Stimulated activated CD8-positive, alpha-beta memory T cell treated with anti-CD3 and anti-CD28 coated beads, Interleukin-7, amount 100 ng/mL, for 4 hours (primary cell): ENCODE results near the gene SAMD4B.

Experiments used
- DNase-seq, 2 donors: peaks; one replicate each; pipeline ENCODE4 v3.0.0-alpha.2; 2020; ENCODE audit warnings: low read depth in 2 of 2

SAMD4B gene

GRCh38 chr19:39409208-39410016 is 67.2 kb downstream of the SAMD4B start:
- DNase-seq, result peak; percentile 71 to 75

- DNase-seq, result peak in 1 of 2 donors; percentile 63
Measured at GRCh38 chr19:39410017-39410830, 68.0 kb downstream of the SAMD4B start.

GRCh38 chr19:39410831-39411080 is 68.5 kb downstream of the SAMD4B start:
- DNase-seq, result no peak

DNA sequence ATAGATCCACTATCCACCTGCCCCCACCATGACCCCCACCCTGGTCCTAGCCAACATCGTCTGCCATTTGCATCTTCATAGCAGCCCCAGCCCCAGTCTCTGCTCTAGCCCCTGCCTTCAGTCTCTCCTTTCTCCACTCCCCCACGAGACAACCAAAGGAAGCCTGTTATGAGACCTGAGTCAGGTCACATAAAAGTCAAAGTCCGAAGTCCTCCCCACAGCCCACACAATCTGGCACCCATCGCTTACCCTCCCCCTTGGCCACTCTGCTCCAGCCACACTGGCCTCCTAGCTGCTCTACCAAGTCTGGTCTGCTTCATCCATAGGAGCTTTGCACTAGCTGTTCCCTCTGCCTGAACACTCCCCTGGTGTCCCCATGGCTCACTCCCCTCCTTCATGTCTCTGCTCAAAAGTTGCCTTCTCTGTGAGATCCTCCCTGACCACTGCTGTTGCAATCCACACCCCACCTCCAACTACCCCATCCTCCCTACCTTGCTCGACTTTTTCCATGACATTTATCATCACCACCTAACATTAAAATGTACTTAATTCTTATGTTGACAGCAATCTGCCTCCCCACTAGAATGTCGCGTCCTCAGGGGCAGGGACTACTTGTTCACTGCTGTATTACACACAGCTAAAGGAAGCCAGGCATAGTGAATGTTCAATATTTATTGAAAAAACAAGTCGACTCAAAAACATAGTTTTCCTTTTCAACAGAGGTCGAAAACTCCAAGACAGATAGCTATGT is 69.0 kb downstream of the SAMD4B start:
- no peak for DNase-seq

GRCh38 chr19:39411832-39412099 is 69.5 kb downstream of the SAMD4B start:
- DNase-seq, result peak; percentile 81 to 90

- DNase-seq, result peak; percentile 91 to 93
Measured at GRCh38 chr19:39412100-39412866, 70.1 kb downstream of the SAMD4B start, which contains the start of gene PLEKHG2. TSS of gene PLEKHG2 (plus strand) at chr19:39412669. CDS start at chr19:39414087, 1,418 bp downstream.

DNA sequence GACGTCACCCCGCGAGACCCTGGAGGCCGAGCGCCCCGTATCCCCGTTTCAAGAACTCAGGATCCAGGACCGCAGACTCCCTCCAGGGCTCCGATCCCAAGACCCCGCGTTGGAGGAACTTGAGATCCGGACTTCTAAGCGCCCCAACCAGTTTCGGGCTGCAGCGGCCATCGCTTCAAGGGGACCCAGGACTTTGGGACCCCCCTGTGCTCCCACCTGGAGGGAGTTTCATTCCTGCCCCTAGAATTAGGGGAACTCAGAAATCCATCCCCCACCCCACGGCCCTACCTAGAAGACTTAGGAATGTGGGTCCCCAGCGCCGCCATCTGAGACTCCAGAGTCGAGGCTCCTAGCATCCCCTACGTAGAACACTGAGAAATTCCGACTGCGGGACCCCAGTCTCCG is 70.6 kb downstream of the SAMD4B start:
- no peak for DNase-seq

GRCh38 chr19:39413272-39413910 is 71.2 kb downstream of the SAMD4B start:
- DNase-seq, result no peak

GRCh38 chr19:39413911-39414608 is 71.8 kb downstream of the SAMD4B start:
- DNase-seq, result no peak

GRCh38 chr19:39415111-39416046 is 73.2 kb downstream of the SAMD4B start:
- DNase-seq, result no peak

DNA sequence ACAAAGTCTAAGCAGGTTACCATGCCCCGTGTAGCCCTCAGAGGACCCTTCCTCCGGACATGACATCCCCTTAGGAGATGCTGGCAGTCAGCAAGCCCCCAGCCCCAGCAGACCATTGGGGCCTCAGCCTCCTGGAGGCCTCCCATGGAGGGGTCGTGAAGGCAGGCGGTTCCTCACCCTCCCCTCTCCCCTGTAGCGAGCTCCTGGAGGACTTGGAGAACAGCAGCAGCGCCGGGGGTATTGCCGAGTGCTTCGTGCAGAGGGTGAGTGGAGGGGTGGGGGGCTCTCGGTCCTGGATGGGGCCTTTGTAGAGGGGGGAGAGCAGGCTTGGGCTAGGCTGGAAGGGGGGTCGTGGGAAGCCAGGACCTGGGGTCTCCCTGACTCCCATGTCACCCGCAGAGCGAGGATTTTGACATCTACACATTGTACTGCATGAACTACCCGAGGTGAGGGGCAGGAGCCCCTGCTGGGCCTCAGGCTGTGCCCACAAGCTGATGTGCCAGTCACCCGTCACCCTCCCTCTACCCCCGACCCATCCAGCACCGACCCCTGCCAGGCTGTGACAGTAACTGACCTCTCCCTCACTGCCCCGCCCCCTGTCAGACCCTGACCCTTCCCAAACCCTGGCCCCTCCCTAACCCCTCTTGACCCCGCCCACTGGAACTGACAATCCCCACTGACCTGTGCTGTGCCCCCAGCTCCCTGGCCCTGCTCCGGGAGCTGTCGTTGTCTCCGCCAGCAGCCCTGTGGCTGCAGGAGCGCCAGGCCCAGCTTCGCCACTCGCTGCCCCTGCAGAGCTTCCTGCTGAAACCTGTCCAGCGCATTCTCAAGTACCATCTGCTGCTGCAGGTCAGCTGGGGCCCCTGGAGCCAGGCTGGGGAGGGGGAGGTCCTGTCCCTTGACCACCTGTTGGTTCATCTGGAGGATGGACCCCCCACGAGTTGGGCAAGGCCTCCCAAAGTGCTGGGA is 74.2 kb downstream of the SAMD4B start:
- no peak for DNase-seq

GRCh38 chr19:39417463-39418181 is 75.4 kb downstream of the SAMD4B start:
- no peak for DNase-seq

DNA sequence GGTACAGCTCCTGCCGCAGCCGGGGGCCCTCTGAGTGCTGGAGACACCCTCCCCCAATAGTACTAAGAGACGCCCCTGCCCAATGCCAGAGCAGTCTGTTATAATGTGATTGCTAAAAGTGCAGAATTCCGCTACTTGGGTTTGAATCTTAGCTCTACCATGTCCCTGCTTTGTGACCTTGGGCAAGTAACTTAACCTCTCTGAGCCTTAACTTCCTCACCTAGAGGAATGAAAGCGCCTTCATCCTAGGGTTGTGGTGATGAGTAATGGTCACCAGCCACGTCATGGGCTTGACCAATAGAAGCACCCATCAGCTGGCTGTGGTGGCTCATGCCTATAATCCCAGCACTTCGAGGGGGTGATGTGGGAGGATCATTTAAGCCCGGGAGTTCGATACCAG is 76.8 kb downstream of the SAMD4B start:
- no peak for DNase-seq

GRCh38 chr19:39420769-39421168 is 78.5 kb downstream of the SAMD4B start:
- DNase-seq, result no peak

DNA sequence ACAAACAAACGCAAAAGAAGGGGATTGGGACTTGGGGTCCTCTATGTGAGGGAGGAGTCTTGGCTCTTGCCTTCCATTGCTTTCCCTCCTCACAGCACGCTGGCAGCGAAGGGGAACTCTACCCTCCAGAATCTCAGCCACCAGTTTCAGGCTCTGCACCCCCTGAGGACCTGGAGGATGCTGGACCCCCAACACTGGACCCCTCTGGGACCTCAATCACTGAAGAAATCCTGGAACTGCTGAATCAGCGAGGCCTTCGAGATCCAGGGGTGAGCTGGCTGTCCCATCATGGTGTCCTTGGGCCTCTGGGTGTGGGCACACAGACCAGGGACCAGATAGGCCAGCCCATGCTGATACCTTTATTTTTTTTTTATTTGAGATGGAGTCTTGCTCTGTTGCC is 79.8 kb downstream of the SAMD4B start:
- no peak for DNase-seq

DNA sequence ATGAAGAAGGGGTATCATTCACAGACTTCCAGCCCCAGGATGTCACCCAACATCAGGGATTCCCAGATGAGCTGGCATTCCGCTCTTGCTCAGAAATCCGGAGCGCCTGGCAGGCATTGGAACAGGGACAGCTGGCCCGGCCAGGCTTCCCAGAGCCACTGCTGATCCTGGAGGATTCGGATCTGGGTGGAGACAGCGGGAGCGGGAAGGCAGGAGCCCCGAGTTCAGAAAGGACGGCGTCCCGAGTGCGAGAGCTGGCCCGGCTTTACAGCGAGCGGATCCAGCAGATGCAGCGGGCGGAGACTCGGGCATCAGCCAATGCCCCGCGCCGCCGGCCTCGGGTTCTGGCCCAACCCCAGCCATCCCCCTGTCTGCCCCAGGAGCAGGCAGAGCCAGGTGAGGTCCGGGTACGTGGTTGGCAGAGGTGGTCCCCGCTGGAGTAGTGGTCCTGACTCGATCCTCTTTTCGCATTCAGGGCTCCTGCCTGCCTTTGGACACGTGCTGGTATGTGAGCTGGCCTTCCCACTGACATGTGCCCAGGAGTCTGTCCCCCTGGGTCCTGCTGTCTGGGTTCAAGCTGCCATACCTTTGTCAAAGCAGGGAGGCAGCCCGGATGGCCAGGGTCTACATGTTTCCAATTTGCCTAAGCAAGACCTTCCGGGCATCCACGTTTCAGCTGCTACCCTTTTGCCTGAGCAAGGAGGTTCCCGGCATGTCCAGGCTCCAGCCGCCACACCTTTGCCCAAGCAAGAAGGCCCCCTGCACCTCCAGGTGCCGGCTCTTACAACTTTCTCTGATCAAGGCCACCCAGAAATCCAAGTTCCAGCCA is 81.3 kb downstream of the SAMD4B start:
- DNase-seq, result no peak

DNA sequence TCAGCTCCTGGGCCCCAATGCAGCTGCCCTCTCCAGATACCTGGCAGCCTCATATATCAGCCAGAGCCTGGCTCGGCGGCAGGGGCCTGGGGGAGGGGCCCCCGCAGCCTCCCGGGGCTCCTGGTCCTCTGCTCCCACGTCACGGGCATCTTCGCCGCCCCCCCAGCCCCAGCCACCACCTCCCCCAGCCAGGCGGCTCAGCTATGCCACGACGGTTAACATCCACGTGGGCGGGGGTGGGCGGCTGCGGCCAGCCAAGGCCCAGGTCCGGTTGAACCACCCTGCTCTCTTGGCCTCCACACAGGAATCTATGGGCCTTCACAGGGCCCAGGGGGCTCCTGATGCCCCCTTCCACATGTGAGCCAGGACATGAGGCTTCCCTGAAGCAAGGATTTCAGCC is 82.7 kb downstream of the SAMD4B start:
- DNase-seq, result no peak
